Stomach (tissue), 4 donors: Measurements from ENCODE around the gene ESPNL.

Experiments used
- EP300 ChIP-seq: sonication (generic); formaldehyde crosslinking; IDR thresholded peaks from one replicate; pipeline ENCODE4 v1.6.1; 2017; ENCODE audit warnings: antibody characterized with exemption
- POLR2A ChIP-seq, 4 donors: fragments of 450-650 bp; IDR thresholded peaks; one replicate each; pipeline ENCODE4 v1.6.1; 2016; ENCODE audit warnings: antibody characterized with exemption in 4 of 4, control low read depth in 2 of 4, mild to moderate bottlenecking in 1 of 4, moderate library complexity in 1 of 4
- POLR2AphosphoS5 ChIP-seq, 3 donors: sonication (generic); formaldehyde crosslinking; IDR thresholded peaks; one replicate each; pipeline ENCODE4 v1.6.1; 2016; ENCODE audit warnings: antibody characterized with exemption in 3 of 3
- TF ChIP-seq, protein P1 (sequence below), 7 experiments: fragments of 450-650 bp in 4 of 7; fragments of 200-600 bp in 3 of 7; sonication (generic) in 3 of 7; IDR thresholded peaks; one replicate each; pipeline ENCODE4 v1.5.1; 2016 to 2019; ENCODE audit warnings: antibody characterized with exemption in 7 of 7, control low read depth in 2 of 7, mild to moderate bottlenecking in 1 of 7

GRCh38 chr2:238151205-238151604 lies 51.1 kb downstream of the ESPNL start:
- TF ChIP-seq POLR2AphosphoS5 (IDR thresholded peaks at IDR 0.05) = no peak
- TF ChIP-seq POLR2A (IDR thresholded peaks at IDR 0.05) = no peak
- TF ChIP-seq, protein P1, sequence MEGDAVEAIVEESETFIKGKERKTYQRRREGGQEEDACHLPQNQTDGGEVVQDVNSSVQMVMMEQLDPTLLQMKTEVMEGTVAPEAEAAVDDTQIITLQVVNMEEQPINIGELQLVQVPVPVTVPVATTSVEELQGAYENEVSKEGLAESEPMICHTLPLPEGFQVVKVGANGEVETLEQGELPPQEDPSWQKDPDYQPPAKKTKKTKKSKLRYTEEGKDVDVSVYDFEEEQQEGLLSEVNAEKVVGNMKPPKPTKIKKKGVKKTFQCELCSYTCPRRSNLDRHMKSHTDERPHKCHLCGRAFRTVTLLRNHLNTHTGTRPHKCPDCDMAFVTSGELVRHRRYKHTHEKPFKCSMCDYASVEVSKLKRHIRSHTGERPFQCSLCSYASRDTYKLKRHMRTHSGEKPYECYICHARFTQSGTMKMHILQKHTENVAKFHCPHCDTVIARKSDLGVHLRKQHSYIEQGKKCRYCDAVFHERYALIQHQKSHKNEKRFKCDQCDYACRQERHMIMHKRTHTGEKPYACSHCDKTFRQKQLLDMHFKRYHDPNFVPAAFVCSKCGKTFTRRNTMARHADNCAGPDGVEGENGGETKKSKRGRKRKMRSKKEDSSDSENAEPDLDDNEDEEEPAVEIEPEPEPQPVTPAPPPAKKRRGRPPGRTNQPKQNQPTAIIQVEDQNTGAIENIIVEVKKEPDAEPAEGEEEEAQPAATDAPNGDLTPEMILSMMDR (IDR thresholded peaks at IDR 0.05) = no peak
- no peak for TF ChIP-seq EP300
